H9 (cell line): ENCODE measurements around the gene FANCC. TPM values are rescaled to one million over a fixed set of nuclear protein-coding genes. Genes with fewer than 3 reads are reported as not detected.
"Not testable (repeated sequence)": the region's sequence is repeated elsewhere in the genome, so short reads cannot be mapped to it uniquely, and the experiment has no call there.

ENCODE experiments used
- DNase-seq: peaks from one replicate; pipeline ENCODE4 v3.0.0-alpha.2; 2017
- H2AFZ ChIP-seq: one replicate; pipeline ENCODE4 v1.6.1; 2013; ENCODE audit warnings: mild to moderate bottlenecking, low read length, control low read depth, moderate library complexity
- H2AK5ac ChIP-seq: 2 replicates; pipeline ENCODE4 v1.6.1; 2013; ENCODE audit warnings: low read length, control low read depth, mixed read lengths; ENCODE audit not compliant: insufficient read length
- H2BK120ac ChIP-seq: one replicate; pipeline ENCODE4 v1.6.1; 2013; ENCODE audit warnings: low read depth, mild to moderate bottlenecking, low read length, control low read depth, inconsistent platforms; ENCODE audit not compliant: poor library complexity, severe bottlenecking
- H2BK12ac ChIP-seq: 2 replicates; pipeline ENCODE4 v1.6.1; 2013; ENCODE audit warnings: low read length, control low read depth, mixed read lengths, low read depth; ENCODE audit not compliant: insufficient read length
- H2BK15ac ChIP-seq: 2 replicates; pipeline ENCODE4 v1.6.1; 2013; ENCODE audit warnings: low read depth, low read length, control low read depth
- H2BK20ac ChIP-seq: one replicate; pipeline ENCODE4 v1.6.1; 2013; ENCODE audit warnings: low read depth, mild to moderate bottlenecking, low read length, control low read depth, inconsistent platforms; ENCODE audit not compliant: poor library complexity, severe bottlenecking
- H2BK5ac ChIP-seq: 2 replicates; pipeline ENCODE4 v1.6.1; 2013; ENCODE audit warnings: low read length, control low read depth, mixed read lengths; ENCODE audit not compliant: insufficient read length
- H3K14ac ChIP-seq: 2 replicates; pipeline ENCODE4 v1.6.1; 2013; ENCODE audit warnings: low read length, control low read depth; ENCODE audit not compliant: insufficient read depth
- H3K18ac ChIP-seq: 2 replicates; pipeline ENCODE4 v1.6.1; 2013; ENCODE audit warnings: low read depth, mild to moderate bottlenecking, mixed read lengths, low read length, control low read depth; ENCODE audit not compliant: insufficient read length
- H3K23ac ChIP-seq: 2 replicates; pipeline ENCODE4 v1.6.1; 2013; ENCODE audit warnings: low read length, control low read depth, mixed read lengths, low read depth; ENCODE audit not compliant: insufficient read length
- H3K23me2 ChIP-seq: 2 replicates; pipeline ENCODE4 v1.6.1; 2013; ENCODE audit warnings: low read depth, mild to moderate bottlenecking, mixed read lengths, low read length, control low read depth; ENCODE audit not compliant: insufficient read length, poor library complexity, severe bottlenecking
- H3K27ac ChIP-seq: 2 replicates; pipeline ENCODE4 v1.5.1; 2013; ENCODE audit warnings: low read length, control low read depth, mixed read lengths, low read depth; ENCODE audit not compliant: insufficient read length
- H3K27me3 ChIP-seq: 2 replicates; pipeline ENCODE4 v1.6.1; 2013; ENCODE audit warnings: low read length, control low read depth, inconsistent platforms; ENCODE audit not compliant: insufficient read depth
- H3K4ac ChIP-seq: 2 replicates; pipeline ENCODE4 v1.6.1; 2013; ENCODE audit warnings: low read depth, mild to moderate bottlenecking, control low read depth, inconsistent platforms, low read length, moderate library complexity
- H3K4me1 ChIP-seq: 2 replicates; pipeline ENCODE4 v1.6.1; 2013; ENCODE audit warnings: low read length, control low read depth, inconsistent platforms; ENCODE audit not compliant: insufficient read depth
- H3K4me2 ChIP-seq: 2 replicates; pipeline ENCODE4 v1.6.1; 2013; ENCODE audit warnings: low read length, control low read depth, mixed read lengths; ENCODE audit not compliant: insufficient read length, insufficient read depth
- H3K56ac ChIP-seq: 2 replicates; pipeline ENCODE4 v1.6.1; 2013; ENCODE audit warnings: low read depth, mild to moderate bottlenecking, mixed read lengths, low read length, control low read depth; ENCODE audit not compliant: insufficient read length
- H3K79me1 ChIP-seq: 2 replicates; pipeline ENCODE4 v1.6.1; 2013; ENCODE audit warnings: low read depth, mild to moderate bottlenecking, moderate library complexity, low read length, control low read depth, inconsistent platforms; ENCODE audit not compliant: insufficient read depth, poor library complexity, severe bottlenecking
- H3K79me2 ChIP-seq: 2 replicates; pipeline ENCODE4 v1.6.1; 2013; ENCODE audit warnings: low read length, control low read depth, inconsistent platforms; ENCODE audit not compliant: insufficient read depth
- H3K9ac ChIP-seq: 2 replicates; pipeline ENCODE4 v1.6.1; 2013; ENCODE audit warnings: low read length, control low read depth, mixed read lengths; ENCODE audit not compliant: insufficient read length; ENCODE audit errors: extremely low read depth
- H3K9me3 ChIP-seq: one replicate; pipeline ENCODE4 v1.6.1; 2013; ENCODE audit warnings: low read depth, low read length, inconsistent platforms; ENCODE audit not compliant: control insufficient read depth
- H3T11ph ChIP-seq: one replicate; pipeline ENCODE4 v1.6.1; 2013; ENCODE audit warnings: mild to moderate bottlenecking, low read length, control low read depth, inconsistent platforms
- H4K20me1 ChIP-seq: one replicate; pipeline ENCODE4 v1.6.1; 2013; ENCODE audit not compliant: control insufficient read depth, insufficient read length, insufficient read depth
- H4K5ac ChIP-seq: 2 replicates; pipeline ENCODE4 v1.6.1; 2013; ENCODE audit warnings: low read depth, mild to moderate bottlenecking, mixed read lengths, low read length, control low read depth; ENCODE audit not compliant: insufficient read length
- H4K8ac ChIP-seq: replicated peaks from 2 replicates; pipeline ENCODE4 v1.6.1; 2013; ENCODE audit warnings: low read length, control low read depth, mixed read lengths, low read depth; ENCODE audit not compliant: insufficient read length
- H4K91ac ChIP-seq: 2 replicates; pipeline ENCODE4 v1.6.1; 2013; ENCODE audit warnings: low read depth, mild to moderate bottlenecking, moderate library complexity, mixed read lengths, low read length, control low read depth; ENCODE audit not compliant: insufficient read length
- H3K27ac Mint-ChIP-seq, 3 experiments: 2 replicates in 2 of 3; 3 replicates in 1 of 3; pipeline ENCODE4 v1.8.0; 2020 to 2021; ENCODE audit warnings: mixed read lengths in 3 of 3, mild to moderate bottlenecking in 1 of 3, moderate library complexity in 1 of 3
- H3K27me3 Mint-ChIP-seq: 2 replicates; pipeline ENCODE4 v1.8.0; 2021; ENCODE audit warnings: low read depth, mild to moderate bottlenecking, moderate library complexity, mixed read lengths
- H3K36me3 Mint-ChIP-seq, 3 experiments: 2 replicates in 2 of 3; 3 replicates in 1 of 3; pipeline ENCODE4 v1.8.0; 2020 to 2021; ENCODE audit warnings: low read depth in 3 of 3, mixed read lengths in 3 of 3; ENCODE audit not compliant: insufficient read depth in 1 of 3
- H3K4me1 Mint-ChIP-seq, 2 experiments: 2 replicates each; pipeline ENCODE4 v1.8.0; 2020; ENCODE audit warnings: mixed read lengths in 2 of 2
- H3K4me3 Mint-ChIP-seq, 2 experiments: 2 replicates in 1 of 2; 3 replicates in 1 of 2; pipeline ENCODE4 v1.8.0; 2020 to 2021; ENCODE audit warnings: mild to moderate bottlenecking in 2 of 2, mixed read lengths in 2 of 2, moderate library complexity in 1 of 2
- H3K9me3 Mint-ChIP-seq, 2 experiments: 2 replicates in 1 of 2; 3 replicates in 1 of 2; pipeline ENCODE4 v1.8.0; 2020; ENCODE audit warnings: mild to moderate bottlenecking in 2 of 2, mixed read lengths in 2 of 2, moderate library complexity in 1 of 2
- CTCF ChIP-seq: fragments of 200-600 bp; sonication (generic); conservative IDR thresholded peaks from 3 replicates; pipeline ENCODE4 v1.8.0; 2021; ENCODE audit warnings: antibody characterized with exemption, mild to moderate bottlenecking
- WGBS: extraction: QIAGEN DNeasy Blood & Tissue Kit; methylation state at CpG from one replicate; pipeline ENCODE4 v1.1.7; 2013; ENCODE audit warnings: missing lambda C conversion rate, low lambda C conversion rate, mixed read lengths; ENCODE audit not compliant: insufficient read length; ENCODE audit errors: extremely low coverage; 5-methylcytosine and 5-hydroxymethylcytosine counted together
- total RNA-seq: library from RNA; stranded (reverse); gene quantifications from 2 replicates; pipeline ENCODE4 v1.2.1, GENCODE V29; 2021

FANCC gene
- total RNA-seq, 1 experiment from 2014 or later: 14.6 TPM

- no peak overlapping the region for H3K23ac ChIP-seq
- H4K20me1 ChIP-seq: no peaks in the 10 kb centered on the region
- no peaks in the 10 kb centered on the region for H3K36me3 Mint-ChIP-seq
- no peak overlapping the region for H2BK15ac ChIP-seq
- H3K23me2 ChIP-seq: no peaks in the 10 kb centered on the region
- no peaks in the 10 kb centered on the region for H3K79me1 ChIP-seq
- H3K56ac ChIP-seq: no peak overlapping the region
- WGBS: no CpG with 5 or more reads among the region's 3 CpGs
- no peak overlapping the region for H3K18ac ChIP-seq
- H3K9me3 Mint-ChIP-seq: no peaks in the 10 kb centered on the region
- H3K27me3 ChIP-seq: no peaks in the 10 kb centered on the region
- no peak overlapping the region for H2BK120ac ChIP-seq
- H3K9me3 ChIP-seq: no peaks in the 10 kb centered on the region
- no peak overlapping the region for H4K8ac ChIP-seq
- no peak overlapping the region for H3K9ac ChIP-seq
- no peak overlapping the region for H3K4me3 Mint-ChIP-seq
- H3K14ac ChIP-seq: no peak overlapping the region
- no peaks in the 10 kb centered on the region for H3K79me2 ChIP-seq
- no peak overlapping the region for H4K5ac ChIP-seq
- H4K91ac ChIP-seq: no peak overlapping the region
- H3T11ph ChIP-seq: no peak overlapping the region
- no peak overlapping the region for H3K4me2 ChIP-seq
- no peak overlapping the region for H2BK5ac ChIP-seq
- peaks cover 8 to 19% of the 10 kb centered on the region in 2 experiments; a peak in 3 of 4 replicates for H3K4me1 Mint-ChIP-seq
- no peak for DNase-seq
- TF ChIP-seq CTCF: no peak
- no peak overlapping the region for H3K27ac Mint-ChIP-seq
- H3K4me1 ChIP-seq: no peaks in the 10 kb centered on the region
- H3K4ac ChIP-seq: no peak overlapping the region
- H2AK5ac ChIP-seq: no peak overlapping the region
- H2BK20ac ChIP-seq: no peak overlapping the region
- H3K27ac ChIP-seq: no peak overlapping the region
- no peak overlapping the region for H2AFZ ChIP-seq
- no peaks in the 10 kb centered on the region for H3K27me3 Mint-ChIP-seq
- H2BK12ac ChIP-seq: no peak overlapping the region
These were observed 113.2 kb downstream of the FANCC start for GRCh38 chr9:95204310-95204709.

- H2AFZ ChIP-seq, H3K36me3 Mint-ChIP-seq, H3K79me1 ChIP-seq, H4K20me1 ChIP-seq, DNase-seq, H2BK120ac ChIP-seq, H2BK12ac ChIP-seq, H3K4ac ChIP-seq, H3K27ac Mint-ChIP-seq, H3K9me3 Mint-ChIP-seq, H3K4me3 Mint-ChIP-seq, H3K56ac ChIP-seq, H3K27ac ChIP-seq, H2BK5ac ChIP-seq, H3K4me2 ChIP-seq, H3K79me2 ChIP-seq, H2BK15ac ChIP-seq, H4K91ac ChIP-seq, H4K5ac ChIP-seq, H2BK20ac ChIP-seq, H3K23ac ChIP-seq, H3K14ac ChIP-seq, H3K9ac ChIP-seq, H3K18ac ChIP-seq, H3T11ph ChIP-seq, H3K9me3 ChIP-seq, H3K4me1 ChIP-seq, H3K27me3 Mint-ChIP-seq, H3K27me3 ChIP-seq, H2AK5ac ChIP-seq, H3K23me2 ChIP-seq, H4K8ac ChIP-seq: not testable (repeated sequence)
- peaks cover 8 to 19% of the 10 kb centered on the region in 2 experiments; a peak in 3 of 4 replicates for H3K4me1 Mint-ChIP-seq
- WGBS: no CpG with 5 or more reads among the region's 2 CpGs
These were observed 114.5 kb downstream of the FANCC start for GRCh38 chr9:95203019-95203418.
